Activated CD8-positive, alpha-beta memory T cell treated with anti-CD3 and anti-CD28 coated beads for 36 hours (primary cell): ENCODE measurements around the gene WDR47. TPM values are rescaled to one million over a fixed set of nuclear protein-coding genes. Genes with fewer than 3 reads are reported as not detected.
"Not testable (repeated sequence)": the region's sequence is repeated elsewhere in the genome, so short reads cannot be mapped to it uniquely, and the experiment has no call there.

Experiments used
- CTCF ChIA-PET: fragments of 350-600 bp; sonication (Branson Sonifier 250); formaldehyde crosslinking; loops from one replicate; lab custom pipeline; 2021; ENCODE audit warnings: antibody characterized with exemption; lab: Charles Lee
- POLR2A ChIA-PET: fragments of 350-600 bp; sonication (Branson Sonifier 250); formaldehyde crosslinking; loops from one replicate; lab custom pipeline; 2021; ENCODE audit warnings: antibody characterized with exemption; lab: Charles Lee
- total RNA-seq, 2 experiments: library from RNA; stranded (reverse); gene quantifications; one replicate each; pipeline ENCODE4 v1.2.3, GENCODE V29; 2021

WDR47 gene
- total RNA-seq, 2 experiments from 2014 or later, result 11.9 to 13.4 TPM

DNA sequence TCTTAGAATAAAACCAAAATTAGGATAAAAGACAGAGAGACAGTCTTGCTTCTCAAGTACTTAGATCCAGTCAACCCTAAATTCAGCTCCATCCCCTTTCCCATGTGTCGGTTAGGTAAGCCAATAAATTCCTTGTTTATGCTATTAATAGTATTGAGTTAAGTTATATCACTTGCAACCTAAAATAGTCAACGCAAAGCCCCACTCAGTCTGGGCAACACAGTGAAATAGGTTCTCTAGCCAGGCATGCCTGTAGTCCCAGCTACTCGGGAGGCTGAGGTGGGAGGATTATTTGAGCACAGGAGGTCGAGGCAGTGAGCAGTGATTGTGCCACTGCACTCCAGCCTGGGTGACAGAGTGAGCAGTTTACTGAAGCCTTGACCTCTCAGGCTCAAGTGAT is 19.3 kb upstream of the WDR47 start:
- ChIA-PET CTCF (interaction anchor here (0.9 kb wide), 1 partner anchor 14 kb away, joined by 3 read pairs; the partner anchor contains the start of gene TAF13), POLR2A (no interaction called here)

DNA sequence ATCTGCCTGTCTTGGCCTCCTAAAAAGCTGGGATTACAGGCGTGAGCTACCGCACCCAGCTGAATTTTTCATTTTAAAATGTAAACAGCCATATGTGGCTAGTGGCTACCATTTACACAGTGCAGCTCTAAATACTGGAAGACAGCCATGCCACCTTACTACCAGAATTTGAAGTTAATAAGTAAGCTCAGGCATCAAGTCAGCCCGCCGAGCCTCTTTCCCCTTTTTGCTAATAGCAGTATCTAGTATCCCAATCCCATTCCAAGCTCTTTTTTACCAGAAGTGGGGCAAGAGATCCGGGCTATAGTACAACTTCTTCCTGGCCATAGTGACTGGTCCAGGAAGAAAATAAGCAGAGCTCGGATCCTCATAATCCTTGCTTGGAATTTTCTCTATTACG is 18.8 kb upstream of the WDR47 start:
- ChIA-PET POLR2A (no interaction called here), CTCF (interaction anchor here (0.9 kb wide), 1 partner anchor 15 kb away, joined by 3 read pairs; the partner anchor contains the start of gene TAF13)

DNA sequence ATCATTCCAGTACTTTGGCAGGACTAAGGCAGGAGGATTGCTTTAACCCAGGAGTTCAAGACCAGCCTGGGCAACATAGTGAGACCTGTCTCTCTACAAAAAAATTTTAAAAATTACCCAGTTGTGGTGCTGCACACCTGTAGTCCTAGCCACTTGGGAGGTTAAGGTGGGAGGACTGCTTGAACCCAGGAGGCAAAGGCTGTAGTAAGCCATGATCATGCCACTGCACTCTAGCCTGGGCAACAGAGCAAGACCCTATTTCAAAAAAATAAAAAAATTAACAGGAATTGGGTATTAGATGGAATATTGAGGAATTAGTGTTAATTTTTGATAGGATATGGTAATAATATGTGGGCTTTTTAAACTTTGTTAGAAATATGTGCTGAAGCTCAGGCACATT is 17.1 kb upstream of the WDR47 start:
- CTCF ChIA-PET, result no interaction called here
- POLR2A ChIA-PET, result no interaction called here

DNA sequence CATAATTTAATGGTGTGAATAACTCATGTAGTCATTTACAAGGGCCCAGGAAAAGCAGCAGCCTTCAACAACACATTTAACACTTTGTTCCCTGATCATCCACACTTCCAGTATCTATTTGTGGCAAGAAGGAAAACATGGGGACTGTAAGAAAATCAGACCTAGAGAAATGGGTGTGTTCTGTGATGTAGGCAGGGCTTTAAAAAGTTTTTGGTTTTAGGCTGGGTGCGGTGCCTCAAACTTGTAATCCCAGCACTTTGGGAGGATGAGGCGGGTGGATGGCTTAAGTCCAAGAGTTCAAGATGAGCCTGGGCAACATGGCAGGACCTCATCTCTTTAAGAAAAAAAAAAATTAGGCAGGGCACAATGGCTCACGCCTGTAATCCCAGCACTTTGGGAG is 14.2 kb upstream of the WDR47 start:
- ChIA-PET POLR2A (no interaction called here), CTCF (no interaction called here)

- CTCF ChIA-PET, POLR2A ChIA-PET: not testable (repeated sequence)
Observed at GRCh38 chr1:109052145-109052544, 10.2 kb upstream of the WDR47 start.

DNA sequence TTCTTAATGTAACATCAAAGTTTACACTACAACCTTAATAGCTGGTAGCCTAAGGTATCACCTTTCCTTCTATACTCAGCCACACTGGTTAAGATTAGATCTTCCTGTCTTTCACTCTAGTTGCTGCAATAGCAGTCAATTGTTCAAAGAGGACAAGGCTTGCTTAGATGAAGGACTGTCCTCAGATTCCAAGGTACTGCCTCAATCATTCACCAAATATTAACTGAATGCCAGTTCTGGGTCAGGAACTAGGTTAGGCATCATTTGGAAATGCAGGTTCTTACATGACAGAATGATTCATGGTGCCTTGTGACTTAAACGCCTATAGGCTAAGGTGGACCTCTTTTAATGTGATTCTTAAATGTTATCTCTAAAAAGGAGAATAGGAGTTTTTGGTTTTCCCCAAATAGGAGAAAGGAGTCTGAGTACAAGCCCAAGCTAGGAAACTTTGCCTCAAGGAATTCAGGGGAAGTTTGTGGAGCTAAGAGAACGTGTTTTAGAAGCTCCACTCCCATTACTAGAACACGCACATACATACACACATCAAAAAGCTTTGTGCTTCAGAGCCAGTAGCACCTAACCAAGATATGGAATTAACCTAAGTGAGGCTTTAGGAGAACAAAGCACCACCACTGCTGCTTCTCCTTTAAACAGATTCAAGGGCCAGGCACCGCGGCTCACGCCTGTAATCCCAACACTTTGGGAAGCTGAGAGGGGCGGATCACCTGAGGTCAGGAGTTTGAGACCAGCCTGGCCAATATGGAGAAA is 8.5 kb upstream of the WDR47 start:
- CTCF ChIA-PET, result no interaction called here

DNA sequence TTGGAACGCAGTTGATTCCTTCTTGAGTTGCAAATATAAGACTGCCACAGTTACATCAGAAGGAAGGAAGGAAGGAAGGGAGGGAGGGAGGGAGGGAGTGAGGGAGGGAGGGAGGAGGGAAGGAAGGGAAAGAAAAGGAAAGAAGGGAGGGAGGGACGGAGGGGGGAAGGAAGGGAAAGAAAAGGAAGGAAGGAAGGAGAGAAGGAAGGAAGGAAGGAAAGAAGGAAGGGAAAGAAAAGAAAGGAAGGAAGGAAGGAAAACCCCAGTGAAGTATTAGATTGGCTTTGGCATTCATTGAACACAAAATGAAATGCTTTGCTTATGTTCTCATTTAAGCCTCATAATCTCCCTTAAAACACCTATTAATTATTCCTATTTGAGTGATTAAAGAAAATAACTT is 6.4 kb upstream of the WDR47 start:
- CTCF ChIA-PET, result no interaction called here
- POLR2A ChIA-PET, result no interaction called here

More for the DNA sequence above, 8.5 kb upstream of the WDR47 start:
- POLR2A ChIA-PET, result interaction anchor here (0.6 kb wide), 1 partner anchor 168 kb away, joined by 15 read pairs; no protein-coding TSS in a partner anchor

DNA sequence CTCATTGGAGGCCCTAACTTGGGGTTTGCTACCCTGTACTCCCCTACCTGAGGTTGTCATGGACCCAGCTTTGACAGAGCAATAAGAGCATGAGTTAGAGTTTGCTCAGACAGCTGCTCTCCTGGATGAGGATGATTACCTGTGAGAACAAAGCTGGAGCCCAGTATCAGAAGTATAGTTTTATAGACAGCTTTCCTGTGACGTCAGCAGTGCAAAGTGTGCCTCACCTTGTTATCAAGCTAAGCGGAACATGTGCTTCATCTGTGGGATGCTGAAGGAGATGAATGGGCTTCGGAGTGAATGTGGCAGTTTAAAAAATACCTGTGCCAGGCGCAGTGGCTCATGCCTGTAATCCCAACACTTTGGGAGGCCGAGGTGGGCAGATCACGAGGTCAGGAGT is 5.4 kb upstream of the WDR47 start:
- CTCF ChIA-PET, result interaction anchor here (1.0 kb wide), 1 partner anchor 66 kb away, joined by 3 read pairs; a partner anchor contains a TSS
- POLR2A ChIA-PET, result no interaction called here

DNA sequence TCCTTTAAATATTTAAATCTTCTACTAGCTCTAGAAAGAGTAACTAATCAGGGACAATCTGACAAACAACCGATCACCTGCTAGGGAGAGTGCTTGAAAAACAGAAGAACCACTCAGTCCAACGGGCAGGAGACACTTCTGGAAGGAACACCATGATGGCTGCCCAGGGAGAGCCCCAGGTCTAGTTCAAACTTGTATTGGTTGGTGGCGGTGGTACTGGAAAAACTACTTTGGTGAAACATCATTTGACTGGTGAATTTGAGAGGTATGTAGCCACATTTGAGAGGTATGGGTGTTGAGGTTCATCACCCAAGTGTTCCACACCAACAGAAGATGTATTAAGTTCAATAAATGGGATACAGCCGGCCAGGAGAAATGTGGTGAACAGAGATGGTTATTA is 4.8 kb upstream of the WDR47 start:
- ChIA-PET CTCF (interaction anchor here (1.0 kb wide), 1 partner anchor 66 kb away, joined by 3 read pairs; a partner anchor contains a TSS), POLR2A (no interaction called here)

- CTCF ChIA-PET, result no interaction called here
Observed at GRCh38 chr1:109045595-109045994, 3.7 kb upstream of the WDR47 start.

GRCh38 chr1:109040989-109041620 is 797 bp downstream of the WDR47 start:
- POLR2A ChIA-PET, result interaction anchor here (1.0 to 1.4 kb wide), 2 partner anchors 49 to 59 kb away, joined by 5 to 6 read pairs; partner anchors contain the start of gene TMEM167B

More at GRCh38 chr1:109045595-109045994, 3.7 kb upstream of the WDR47 start:
- POLR2A ChIA-PET, result no interaction called here

GRCh38 chr1:109040627-109040988 is 1.3 kb downstream of the WDR47 start:
- ChIA-PET POLR2A (no interaction called here), CTCF (interaction anchor here (0.7 to 1.0 kb wide), 3 partner anchors 141 to 993 kb away, joined by 3 read pairs; no protein-coding TSS in a partner anchor)

More at GRCh38 chr1:109040989-109041620, 797 bp downstream of the WDR47 start:
- CTCF ChIA-PET, result no interaction called here

- POLR2A ChIA-PET, result no interaction called here
- CTCF ChIA-PET, result interaction anchor here (0.9 kb wide), 2 partner anchors 10 to 78 kb away, joined by 3 read pairs; a partner anchor contains a TSS
Observed at GRCh38 chr1:109034382-109034781, 7.5 kb downstream of the WDR47 start.

- CTCF ChIA-PET, result interaction anchor here (0.6 kb wide), 1 partner anchor 503 kb away, joined by 3 read pairs; no protein-coding TSS in a partner anchor
- POLR2A ChIA-PET, result not testable (repeated sequence)
Observed at GRCh38 chr1:109029493-109029892, 12.4 kb downstream of the WDR47 start.

GRCh38 chr1:109027841-109028240 is 14.1 kb downstream of the WDR47 start:
- CTCF ChIA-PET, result no interaction called here
- POLR2A ChIA-PET, result interaction anchor here (0.7 kb wide), 1 partner anchor 121 kb away, joined by 3 read pairs; no protein-coding TSS in a partner anchor

GRCh38 chr1:109025694-109026093 is 16.2 kb downstream of the WDR47 start:
- CTCF ChIA-PET, result no interaction called here
- POLR2A ChIA-PET, result no interaction called here

DNA sequence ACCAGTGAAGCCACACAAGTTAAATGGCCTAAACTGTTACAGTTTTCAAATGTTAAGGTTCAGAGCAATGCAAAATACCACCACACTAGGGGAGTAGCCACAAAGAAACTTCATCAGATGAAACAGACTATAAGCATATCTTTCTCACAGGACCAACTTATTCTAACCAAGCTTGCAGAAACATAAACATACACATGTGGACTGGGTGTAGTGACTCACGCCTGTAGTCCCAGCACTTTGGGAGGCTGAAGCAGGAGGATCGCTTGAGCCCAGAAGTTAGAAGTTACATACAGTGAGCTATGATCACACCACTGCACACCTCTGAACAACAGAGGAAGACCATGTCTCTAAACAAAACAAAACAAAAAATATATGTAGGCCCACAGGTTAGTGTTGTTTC is 17.3 kb downstream of the WDR47 start:
- ChIA-PET CTCF (no interaction called here), POLR2A (no interaction called here)

DNA sequence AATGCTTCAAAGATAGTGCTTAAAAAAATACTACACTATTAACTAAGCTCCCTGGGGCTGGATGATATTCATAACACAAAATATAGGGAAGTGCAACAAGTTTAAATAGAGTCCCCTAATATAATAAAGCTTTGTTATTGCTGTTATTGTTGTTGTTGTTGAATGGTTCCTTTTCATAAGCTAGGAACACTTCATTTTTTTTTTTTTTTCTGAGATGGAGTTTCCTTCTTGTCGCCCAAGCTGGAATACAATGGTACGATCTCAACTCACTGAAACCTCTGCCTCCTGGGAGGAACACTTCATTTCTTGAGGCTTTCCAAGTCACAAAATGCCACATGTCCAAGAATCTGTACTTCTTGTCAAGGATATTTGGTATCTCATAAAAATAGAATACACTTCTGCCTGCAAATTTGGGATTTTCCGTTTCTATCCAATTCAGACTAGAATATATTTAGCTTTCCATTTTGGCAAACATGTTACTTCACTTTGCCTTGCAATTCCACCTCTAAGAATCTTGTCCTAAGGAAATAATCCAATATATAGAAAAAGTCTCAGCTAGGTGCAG is 21.1 kb downstream of the WDR47 start:
- POLR2A ChIA-PET, result interaction anchor here (0.5 kb wide), 1 partner anchor 158 kb away, joined by 3 read pairs; no protein-coding TSS in a partner anchor
- CTCF ChIA-PET, result interaction anchor here (0.7 kb wide), 1 partner anchor 79 kb away, joined by 4 read pairs; no protein-coding TSS in a partner anchor

DNA sequence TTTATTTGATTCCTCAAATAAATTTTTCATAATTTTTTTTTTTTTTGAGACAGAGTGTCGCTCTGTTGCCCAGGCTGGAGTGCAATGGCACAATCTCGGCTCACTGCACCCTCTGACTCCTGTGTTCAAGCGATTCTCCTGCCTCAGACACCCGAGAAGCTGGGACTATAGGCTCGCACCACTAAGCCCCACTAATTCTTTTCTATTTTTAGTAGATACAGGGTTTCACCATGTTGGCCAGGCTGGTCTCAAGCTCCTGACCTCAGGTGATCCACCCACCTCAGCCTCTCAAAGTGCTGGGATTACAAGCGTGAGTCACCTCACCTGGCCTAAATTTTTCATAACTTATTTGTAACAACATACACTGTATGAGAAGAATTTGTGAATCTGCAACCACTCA is 24.2 kb downstream of the WDR47 start:
- CTCF ChIA-PET, POLR2A ChIA-PET: not testable (repeated sequence)

DNA sequence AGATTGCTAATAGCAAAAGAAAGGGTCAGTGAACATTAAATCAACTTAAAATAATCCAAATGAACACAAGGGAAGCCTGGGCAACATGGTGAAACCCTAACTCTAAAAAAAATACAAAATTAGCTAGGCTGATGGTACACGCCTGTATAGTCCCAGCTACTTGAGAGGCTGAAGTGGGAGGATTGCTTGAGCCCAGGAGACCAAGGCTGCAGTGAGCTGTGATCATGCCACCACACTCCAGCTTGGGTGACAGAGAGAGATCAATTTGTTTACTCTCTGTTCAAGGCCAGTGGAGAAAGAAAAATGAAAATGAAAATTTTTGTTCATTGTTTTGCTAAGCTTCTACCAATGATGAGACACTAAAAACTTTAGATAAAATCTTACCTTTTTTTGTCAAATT is 24.8 kb downstream of the WDR47 start:
- ChIA-PET CTCF (interaction anchor here (0.7 kb wide), 1 partner anchor 13 kb away, joined by 3 read pairs; no protein-coding TSS in a partner anchor), POLR2A (no interaction called here)
